GM19240 (cell line): ENCODE measurements around the gene HTD2.
A peak's percentile ranks its signal among the peaks of the same experiment; 100 is the strongest.
"Not testable (repeated sequence)": the region's sequence is repeated elsewhere in the genome, so short reads cannot be mapped to it uniquely, and the experiment has no call there.

Experiments used
- DNase-seq: peaks from one replicate; pipeline ENCODE4 v3.0.0; 2011; ENCODE audit warnings: low spot score; ENCODE audit not compliant: insufficient read length

The HTD2 gene

DNA sequence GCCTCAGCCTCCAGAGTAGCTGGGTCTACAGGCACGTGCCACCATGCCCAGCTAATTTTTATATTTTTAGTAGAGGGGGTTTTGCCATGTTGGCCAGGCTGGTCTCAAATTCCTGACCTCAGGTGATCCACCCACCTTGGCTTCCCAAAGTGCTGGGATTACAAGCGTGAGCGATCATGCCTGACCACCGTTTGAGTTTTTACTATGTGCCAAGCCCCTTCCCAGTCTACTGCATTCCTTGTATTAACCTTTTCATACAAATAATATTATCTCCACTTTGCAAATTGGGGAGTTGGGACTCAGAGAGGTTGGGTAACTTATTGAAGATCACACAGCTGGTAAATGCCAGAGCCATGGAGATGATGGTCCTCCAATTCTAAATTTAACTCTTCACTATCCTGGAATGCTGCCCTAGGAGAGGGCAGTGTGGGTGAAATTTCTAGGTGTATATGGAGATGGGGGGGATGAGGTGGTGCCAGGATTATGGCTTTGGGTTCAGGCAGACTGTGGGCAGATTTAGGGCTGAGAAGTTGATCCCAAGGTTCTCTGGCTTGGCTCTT lies 25.4 kb downstream of the HTD2 start:
- no peak for DNase-seq

DNA sequence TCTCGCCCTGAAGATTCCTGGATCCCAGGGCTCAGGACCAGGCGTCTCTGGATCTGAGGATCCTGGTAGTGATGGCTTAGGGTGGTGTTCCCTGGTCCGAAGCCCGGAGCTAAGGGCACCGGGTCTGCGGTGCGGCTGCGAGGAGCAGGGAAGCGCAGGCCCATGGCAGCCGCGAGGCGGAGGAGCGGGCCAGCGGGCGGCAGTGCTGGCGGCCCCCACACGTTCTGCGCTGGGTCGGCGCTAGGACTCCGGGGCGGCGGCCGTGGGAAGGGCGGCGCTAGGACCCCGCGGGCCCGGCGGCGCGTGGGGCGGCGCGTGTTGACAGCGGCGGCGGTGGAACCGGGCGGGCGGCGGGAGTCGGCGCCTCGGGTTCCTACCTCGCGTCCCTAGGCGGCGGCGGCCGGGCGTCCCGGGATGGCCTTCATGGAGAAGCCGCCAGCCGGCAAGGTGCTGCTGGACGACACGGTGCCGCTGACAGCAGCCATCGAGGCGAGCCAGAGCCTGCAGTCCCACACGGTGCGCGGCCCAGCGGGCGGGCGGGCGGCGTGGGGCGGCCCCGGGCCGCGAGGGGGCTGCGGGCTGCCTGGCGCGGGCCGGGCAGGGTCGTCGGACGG lies 26.4 kb downstream of the HTD2 start, which contains the start of gene PXK:
TSS of gene PXK (plus strand) at position 318 of the 614 bp plus-strand sequence. CDS start at position 415, 97 bp downstream.
- peak; percentile 56 for DNase-seq

DNA sequence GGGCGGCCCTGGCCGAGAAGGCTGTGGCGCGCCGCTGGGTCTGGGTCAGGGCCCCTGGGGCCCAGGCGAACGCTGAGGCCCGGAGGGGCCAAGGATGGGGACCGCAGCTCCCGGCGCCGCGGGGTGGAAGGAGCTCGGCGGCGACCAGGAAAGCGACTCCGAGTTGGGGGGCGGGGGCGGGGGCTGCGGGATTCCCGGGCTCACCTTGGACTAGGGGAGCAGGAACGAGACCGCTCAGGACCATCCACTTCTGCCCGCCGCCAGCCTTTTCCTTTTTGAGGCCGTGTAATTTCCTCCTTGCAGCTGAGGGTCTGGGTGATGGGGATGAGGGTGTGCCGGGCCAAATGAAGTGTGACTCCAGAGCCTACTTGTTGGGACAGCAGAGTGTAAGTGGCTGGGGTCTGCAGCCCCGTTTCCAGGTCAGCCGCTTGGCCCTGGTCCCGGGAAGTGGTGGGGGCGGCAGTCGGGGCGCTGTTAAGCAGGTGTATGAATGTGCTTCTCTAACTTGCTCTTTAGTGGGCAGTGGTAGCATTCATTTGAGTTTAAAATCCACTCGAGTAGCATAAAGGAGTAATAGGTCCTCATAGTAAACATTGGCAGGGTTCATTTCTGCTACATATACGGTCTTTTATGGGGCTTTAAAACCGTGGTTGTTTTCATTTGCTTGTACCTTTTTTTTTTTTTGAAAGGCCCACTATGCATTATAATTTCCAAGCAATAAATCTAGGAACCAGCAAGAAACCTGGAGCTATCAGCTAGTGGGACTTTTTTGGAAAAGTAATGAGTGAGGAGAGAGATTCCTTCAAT lies 27.1 kb downstream of the HTD2 start:
- DNase-seq = peak; percentile 36

DNA sequence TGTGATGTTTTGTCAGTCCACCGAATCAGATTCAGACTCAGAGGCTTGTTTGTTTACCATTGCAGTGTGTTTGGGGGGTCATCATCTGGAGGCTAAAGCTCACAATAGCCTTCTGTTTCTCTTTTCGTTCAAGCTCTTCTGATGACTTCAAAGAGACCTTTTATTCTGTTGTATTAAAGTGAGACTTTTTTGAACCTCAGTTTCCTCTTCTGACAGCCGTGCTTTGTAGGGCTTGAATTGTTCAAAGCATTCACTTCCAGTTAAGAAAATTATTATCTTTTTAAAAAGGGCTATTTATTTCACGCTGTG lies 27.6 kb downstream of the HTD2 start:
- no peak for DNase-seq

DNA sequence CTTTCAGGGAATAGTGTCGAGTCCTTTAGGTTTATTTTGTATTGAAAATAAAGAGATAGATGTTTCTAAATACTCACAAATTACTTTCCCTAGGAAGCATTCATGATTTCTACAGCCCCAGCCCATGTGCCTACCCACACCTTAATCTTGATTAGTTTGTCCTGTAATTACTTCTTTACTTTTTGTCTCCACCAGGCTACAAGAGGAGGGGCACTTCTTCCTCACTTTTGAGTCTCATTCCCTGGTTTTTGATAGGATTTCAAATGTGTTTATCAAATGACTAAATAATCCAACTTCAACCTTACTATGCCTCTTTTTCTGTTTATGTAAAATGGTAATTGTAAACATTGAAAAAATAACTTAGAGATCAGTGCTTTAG lies 28.2 kb downstream of the HTD2 start:
- no peak for DNase-seq

DNA sequence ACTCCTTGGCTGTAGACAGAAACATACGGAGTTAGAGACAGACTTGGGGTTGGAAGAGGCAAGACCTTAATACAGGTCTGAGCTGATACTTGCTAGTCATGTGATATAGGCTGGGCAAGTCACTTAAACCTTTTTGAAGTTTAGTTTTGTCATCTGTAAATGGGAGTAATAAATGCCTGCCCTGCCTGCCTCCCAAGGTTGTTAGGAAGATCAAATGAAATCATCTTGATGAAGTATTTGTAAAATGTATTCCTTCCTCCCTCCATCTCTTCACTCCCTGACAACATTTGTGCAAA lies 29.3 kb downstream of the HTD2 start:
- no peak for DNase-seq

DNA sequence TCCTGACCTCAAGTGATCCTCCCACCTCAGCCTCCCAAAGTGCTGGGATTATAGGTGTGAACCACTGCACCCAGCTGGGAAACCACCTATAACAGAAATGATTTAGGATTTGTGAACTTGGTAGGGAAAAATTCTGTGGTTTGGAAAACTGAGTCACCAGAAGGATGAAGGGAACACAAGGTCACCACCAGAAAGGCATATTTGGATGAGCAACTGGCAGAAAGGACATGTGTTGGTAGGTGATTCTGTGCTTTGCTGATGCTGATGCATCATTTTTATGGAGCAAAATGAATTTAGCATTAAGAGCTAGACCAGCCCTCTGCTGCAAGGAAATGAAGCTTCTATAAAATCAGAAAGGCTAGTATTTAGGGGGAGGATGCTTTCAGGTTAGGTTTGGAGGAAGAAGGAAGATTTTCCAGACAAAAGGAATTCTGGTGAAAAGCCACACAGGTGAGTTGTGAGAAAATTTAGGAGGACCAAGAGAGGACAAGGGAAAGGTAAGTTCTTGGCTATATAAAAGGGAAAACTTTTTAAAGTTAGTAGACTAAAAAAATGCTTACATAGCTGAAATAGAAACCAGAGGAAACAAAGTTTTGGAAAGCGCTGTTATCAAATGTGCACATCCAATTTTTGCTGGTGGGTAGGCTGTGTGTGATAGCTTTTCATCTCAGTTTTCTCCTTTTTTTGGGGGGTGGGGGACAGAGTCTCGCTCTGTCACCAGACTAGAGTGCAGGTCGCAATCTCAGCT lies 30.0 kb downstream of the HTD2 start:
- no peak for DNase-seq

DNA sequence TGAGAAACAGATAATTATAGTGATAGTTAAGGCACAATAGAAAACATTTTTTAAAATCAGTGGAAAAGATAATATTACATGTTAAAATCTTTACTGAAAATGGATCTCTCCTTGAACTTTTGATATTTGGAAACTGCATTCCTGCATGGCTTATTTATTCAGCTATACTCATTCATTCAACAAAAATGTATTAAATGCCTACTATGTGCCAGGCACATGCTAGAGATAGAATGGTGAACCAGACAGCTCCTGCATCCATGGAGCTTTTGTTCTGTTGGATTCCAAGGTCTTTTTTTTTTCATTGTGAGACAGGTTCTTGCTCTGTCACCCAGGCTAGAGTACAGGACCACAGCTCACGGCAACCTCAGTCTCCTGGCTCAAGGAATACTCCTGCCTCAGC lies 30.9 kb downstream of the HTD2 start:
- no peak for DNase-seq

DNA sequence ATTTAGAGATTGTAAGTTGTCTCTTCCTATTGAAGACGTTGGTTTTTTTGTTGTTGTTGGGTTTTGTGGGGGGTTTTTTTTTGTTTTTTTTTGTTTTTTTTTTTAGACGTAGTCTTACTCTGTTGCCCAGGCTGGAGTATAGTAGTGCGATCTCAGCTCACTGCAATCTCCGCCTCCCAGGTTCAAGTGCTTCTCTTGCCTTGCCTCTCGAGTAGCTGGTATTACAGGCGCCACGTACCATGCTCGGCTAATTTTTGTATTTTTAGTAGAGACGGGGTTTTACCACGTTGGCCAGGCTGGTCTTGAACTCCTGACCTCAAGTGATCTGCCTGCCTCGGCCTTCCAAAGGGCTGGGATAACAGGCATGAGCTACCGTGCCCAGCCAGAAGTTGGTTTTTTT lies 32.8 kb downstream of the HTD2 start:
- DNase-seq = not testable (repeated sequence)

DNA sequence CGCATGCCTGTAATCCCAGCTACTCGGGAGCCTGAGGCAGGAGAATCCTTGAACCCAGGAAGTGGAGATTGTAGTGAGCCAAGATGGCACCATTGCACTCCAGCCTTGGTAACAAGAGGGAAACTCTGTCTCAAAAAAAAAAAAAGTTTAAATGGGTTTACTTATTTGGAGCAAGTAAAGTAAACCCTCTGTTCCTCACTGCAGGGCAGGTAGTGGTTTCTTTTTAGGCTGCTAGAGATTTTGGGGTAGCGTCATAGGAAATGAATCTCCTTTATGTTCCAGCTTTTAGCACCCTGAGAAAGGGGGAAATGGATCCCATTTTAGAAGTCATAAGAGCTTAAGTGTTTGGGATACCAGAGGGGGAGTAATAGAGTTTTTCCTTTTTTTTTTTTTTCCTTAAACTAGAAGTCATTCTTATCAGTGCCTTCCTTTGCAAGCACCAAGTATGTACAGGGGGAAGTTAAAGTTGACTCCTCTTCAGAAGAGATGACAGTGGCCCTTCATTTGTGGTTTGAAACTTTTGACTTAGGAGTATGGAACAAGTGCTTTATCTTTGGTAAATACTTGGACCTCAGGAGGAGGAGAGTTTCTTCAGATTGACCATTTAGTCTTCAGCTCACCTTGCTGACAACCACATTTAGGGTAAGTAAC lies 34.4 kb downstream of the HTD2 start:
- DNase-seq = no peak

DNA sequence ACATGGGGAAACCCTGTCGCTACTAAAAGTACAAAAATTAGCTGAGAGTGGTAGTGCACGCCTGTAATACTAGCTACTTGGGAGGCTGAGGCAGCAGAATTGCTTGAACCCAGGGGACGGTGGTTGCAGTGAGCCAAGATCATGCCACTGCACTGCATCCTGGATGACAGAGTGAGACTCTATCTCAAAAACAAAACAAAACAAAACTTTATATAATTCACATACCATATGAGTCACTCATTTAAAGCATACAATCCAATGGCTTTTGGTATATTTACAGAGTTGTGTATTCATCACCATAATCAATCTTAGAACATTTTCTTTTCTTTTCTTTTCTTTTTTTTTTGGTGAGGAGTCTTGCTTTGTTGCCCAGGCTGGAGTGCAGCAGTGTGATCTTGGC lies 35.1 kb downstream of the HTD2 start:
- DNase-seq = no peak

DNA sequence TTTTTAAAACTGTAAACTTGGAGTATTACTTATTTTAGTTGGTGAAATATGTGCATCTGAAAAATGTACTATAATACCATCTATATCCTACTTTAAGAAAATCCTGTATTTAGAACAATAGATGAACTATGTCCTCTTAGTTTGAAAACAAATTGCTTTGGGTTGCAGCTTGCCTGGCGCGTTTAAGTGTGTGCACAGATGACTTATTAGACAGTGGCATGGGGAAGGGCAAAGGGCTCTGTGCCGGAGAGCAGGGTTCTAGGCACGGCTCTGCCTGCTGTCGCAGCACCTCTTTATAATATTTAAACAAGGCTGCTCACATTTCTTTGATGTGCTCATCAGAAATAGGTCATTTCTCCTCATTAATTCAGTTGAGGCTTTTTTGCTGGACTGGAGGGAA lies 36.4 kb downstream of the HTD2 start:
- no peak for DNase-seq

DNA sequence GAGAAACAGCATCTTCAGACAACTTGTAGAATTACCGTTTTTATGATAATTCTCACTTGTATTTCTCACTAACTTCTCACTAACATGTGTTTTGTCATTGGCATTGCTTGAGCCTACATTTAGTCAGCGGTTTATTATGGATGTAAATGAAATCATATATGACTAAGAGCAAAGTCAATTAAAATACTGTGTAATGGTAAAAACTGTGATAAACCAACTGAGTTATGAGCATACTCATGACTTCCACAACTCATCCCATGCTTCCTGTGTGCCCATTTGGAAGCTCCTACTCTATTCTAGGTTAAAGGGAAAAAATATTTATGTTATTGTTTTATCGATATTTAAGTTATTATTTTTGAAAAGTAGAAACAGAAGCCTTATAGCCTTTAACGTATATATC lies 39.1 kb downstream of the HTD2 start:
- DNase-seq = no peak

DNA sequence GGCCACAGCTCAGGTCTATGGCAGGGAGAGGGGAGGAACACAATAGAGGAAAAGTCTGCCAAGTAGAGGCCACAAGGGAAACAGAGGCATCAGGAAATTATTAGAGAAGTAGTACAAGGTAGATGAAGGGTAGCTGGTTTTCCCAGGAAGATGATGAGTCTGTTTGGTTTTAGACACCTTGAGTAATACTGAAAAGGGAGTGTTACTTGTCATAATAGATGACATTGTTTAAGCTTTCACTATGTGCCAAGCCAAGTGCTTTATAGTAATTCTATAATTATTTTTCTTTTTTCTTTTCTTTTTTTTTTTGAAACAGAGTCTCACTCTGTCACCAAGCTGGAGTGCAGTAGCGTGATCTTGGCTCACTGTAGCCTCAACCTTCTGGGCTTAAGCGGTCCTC lies 40.0 kb downstream of the HTD2 start:
- no peak for DNase-seq

DNA sequence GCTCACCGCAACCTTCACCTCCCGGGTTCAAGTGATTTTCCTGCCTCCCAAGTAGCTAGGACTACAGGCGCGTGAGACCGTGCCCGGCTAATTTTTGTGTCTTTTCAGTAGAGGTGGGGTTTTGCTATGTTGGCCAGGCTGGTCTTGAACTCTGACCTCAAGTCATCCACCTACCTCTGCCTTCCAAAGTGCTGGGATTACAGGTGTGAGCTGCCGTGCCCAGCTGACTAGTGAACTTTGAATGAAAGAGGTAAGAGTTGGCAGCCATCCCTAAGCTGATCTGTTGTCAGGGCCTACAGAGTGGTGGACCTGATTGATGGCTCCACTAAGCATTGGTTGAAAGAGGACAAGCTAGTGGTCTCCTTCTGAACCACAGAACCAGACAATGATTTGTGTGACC lies 41.7 kb downstream of the HTD2 start:
- DNase-seq = no peak

DNA sequence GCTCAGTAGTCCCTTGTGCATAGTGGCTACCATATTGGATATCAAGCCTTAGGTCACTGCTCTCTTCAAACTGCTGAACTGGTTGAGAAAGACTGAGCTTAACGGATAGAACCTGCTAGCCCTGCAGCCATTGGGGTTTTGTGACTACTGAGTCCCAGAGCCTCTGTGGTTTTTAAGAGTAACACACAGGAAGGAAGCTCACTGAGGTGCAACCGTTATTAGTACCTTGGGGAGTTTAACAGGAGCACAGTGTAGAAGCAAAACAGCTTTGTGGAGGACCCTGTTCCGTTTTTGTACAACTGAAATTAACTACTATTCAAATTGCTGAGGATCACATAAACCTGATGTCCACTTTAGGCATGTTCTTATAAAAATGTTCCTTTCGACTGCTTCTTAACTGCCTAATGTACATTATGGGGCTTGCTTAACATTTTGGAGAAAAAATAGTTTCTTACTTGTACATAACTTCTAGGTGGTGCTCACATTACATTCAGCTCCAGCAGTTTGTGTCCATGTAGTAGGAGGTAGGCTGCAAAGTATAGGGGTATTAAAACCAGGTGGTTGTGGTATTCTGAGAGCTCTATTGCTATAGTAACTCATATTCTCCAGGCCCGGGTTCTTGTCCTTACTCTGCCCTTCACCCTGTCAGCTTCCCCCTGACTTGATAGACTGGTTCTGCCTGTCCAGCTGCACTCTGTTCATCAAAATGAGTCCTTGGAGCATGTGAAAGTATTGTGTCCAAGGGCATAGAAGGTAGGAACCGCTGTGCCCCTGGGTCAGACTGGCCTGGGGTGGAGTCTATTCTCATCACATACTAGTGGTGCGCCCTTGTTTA lies 43.7 kb downstream of the HTD2 start:
- peak; percentile 31 for DNase-seq

DNA sequence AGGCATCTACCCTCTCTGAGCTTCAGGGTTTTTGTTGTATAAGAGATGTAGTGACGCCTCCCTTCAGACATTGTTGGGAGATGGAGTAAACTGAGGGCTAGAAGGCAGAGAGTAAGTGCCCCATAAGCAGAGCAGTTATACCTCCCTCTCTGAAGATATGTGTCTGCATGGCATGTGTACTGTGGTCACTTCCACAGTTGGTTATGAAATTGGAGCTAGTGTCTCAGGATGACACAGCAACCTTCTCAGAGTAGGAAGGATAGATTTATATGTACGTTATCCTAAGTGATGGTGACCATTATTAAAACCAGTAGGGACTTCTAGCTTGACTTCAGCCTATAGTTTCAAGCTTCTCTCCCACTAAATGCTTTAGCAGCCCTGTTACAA lies 44.3 kb downstream of the HTD2 start:
- DNase-seq = no peak

DNA sequence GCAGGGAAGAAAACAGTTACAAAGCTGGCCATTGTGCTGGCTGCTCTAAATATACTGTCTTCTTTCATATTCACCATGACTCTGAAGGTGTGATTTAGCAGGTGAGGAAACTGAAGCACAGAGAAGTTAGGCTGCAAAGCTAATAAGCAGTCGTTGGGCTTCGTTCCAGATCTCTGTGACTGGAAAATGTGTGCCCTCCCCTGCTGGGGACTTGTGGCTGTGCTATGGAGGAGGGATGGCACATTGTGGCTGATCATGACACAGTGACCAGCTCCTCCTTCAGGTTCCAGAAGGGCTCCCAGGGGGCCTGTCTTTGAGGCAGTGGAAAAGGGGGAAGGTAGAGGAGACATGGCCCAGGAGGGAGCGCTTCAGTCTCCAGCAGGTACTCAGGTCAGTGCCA lies 45.6 kb downstream of the HTD2 start:
- no peak for DNase-seq

DNA sequence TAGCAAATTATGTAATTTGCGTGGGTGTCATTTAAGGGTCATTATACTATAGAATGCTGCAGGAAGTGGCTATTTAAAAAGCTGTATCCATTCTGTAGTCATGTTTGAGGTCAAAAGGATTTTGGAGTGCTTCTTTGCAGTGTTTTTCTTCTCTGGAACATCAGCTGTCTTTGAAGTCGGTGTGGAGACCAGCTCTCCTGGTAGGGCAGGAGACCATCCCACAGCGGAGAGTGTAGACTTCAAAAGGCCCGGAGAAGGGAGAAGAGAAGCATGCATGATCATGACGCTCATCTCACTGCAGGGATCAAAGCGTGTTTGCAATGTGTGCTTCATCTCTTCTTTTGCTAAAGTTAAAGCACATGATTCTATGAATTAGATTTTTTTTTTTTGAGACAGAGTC lies 46.3 kb downstream of the HTD2 start:
- no peak for DNase-seq

DNA sequence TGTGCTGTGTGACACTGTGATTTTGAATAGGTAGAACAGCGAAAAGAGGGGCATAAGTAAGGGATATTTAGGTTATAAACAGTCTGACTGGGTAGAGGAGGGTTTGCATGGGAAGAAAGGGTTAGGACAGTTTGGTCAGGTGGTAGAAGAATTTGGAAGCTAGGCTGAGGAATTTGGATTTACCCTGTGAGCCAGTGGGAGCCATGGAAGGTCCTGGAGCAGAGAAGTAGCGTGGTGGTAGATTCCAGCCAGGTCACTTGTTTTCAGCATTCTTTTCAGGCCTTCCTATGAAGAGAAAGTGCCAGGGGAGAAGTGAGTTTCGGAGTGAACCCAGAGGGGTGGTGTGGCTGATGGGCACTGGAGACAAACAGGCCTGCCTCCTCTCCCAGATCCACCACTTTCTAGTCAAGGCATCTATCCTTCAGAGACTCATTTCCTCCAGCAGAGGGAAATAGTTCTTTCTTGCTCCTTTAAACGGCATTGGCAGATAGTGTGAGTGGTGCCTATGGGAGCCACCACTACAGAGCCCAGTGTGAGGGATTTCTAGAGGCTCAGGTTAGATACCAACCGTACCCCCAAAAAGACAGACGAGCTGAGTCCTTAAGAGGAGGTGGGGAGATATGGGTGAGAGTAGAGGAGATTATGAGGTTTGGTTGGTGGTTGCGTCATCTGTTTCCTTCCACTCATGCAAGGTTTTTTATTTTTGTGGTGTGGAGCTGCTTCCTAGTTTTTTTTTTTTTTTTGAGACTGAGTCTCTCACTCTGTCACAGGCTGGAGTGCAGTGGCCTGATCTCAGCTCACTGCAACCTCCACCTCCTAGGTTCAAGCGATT lies 47.6 kb downstream of the HTD2 start:
- no peak for DNase-seq
